ENCODE results near the gene FAM13A. TPM values are rescaled to one million over a fixed set of nuclear protein-coding genes. Genes with fewer than 3 reads are reported as not detected.
A peak's percentile ranks its signal among the peaks of the same experiment; 100 is the strongest.

Gene FAM13A
- total RNA-seq, 1 donor from 2014 or later = 51.2 TPM

- no peak for TF ChIP-seq CTCF (IDR thresholded peaks at IDR 0.05; ENCODE audit: partially characterized antibody, unreplicated experiment)
- H3K4me3 Mint-ChIP-seq (ENCODE audit: unreplicated experiment) = no peak overlapping the region
- H3K27ac Mint-ChIP-seq (ENCODE audit: unreplicated experiment) = no peak overlapping the region
- no peak for DNase-seq
- peaks cover 18% of the 10 kb centered on the region for H3K4me1 Mint-ChIP-seq (ENCODE audit: low read depth, unreplicated experiment)
- peaks cover 10% of the 10 kb centered on the region for H3K9me3 Mint-ChIP-seq (ENCODE audit: unreplicated experiment)
- no peaks in the 10 kb centered on the region for H3K36me3 Mint-ChIP-seq (ENCODE audit: unreplicated experiment)
- peaks cover 5% of the 10 kb centered on the region for H3K27me3 Mint-ChIP-seq (ENCODE audit: unreplicated experiment)
Observed at GRCh38 chr4:88761342-88761741, 295.6 kb downstream of the FAM13A start.

GRCh38 chr4:88759895-88760290 is 297.1 kb downstream of the FAM13A start:
- no peak for DNase-seq
- Mint-ChIP-seq H3K4me1 (ENCODE audit: low read depth, unreplicated experiment) (peaks cover 18% of the 10 kb centered on the region), H3K27me3 (ENCODE audit: unreplicated experiment) (peaks cover 5% of the 10 kb centered on the region), H3K4me3 (ENCODE audit: unreplicated experiment) (peak overlapping the region; percentile 64), H3K9me3 (ENCODE audit: unreplicated experiment) (peaks cover 10% of the 10 kb centered on the region), H3K27ac (ENCODE audit: unreplicated experiment) (peak overlapping the region; percentile 97), H3K36me3 (ENCODE audit: unreplicated experiment) (no peaks in the 10 kb centered on the region)
- TF ChIP-seq CTCF (IDR thresholded peaks at IDR 0.05; ENCODE audit: partially characterized antibody, unreplicated experiment) = no peak

- H3K4me3 Mint-ChIP-seq (ENCODE audit: unreplicated experiment) = peak overlapping the region; percentile 83
- H3K4me1 Mint-ChIP-seq (ENCODE audit: low read depth, unreplicated experiment) = peaks cover 19% of the 10 kb centered on the region
Observed at GRCh38 chr4:88759039-88759894, 297.7 kb downstream of the FAM13A start.

GRCh38 chr4:88758264-88758663 is 298.7 kb downstream of the FAM13A start:
- H3K27me3 Mint-ChIP-seq (ENCODE audit: unreplicated experiment) = peaks cover 5% of the 10 kb centered on the region
- H3K27ac Mint-ChIP-seq (ENCODE audit: unreplicated experiment) = peak overlapping the region; percentile 97
- peak overlapping the region; percentile 83 for H3K4me3 Mint-ChIP-seq (ENCODE audit: unreplicated experiment)
- peaks cover 23% of the 10 kb centered on the region for H3K4me1 Mint-ChIP-seq (ENCODE audit: low read depth, unreplicated experiment)
- no peak for TF ChIP-seq CTCF (IDR thresholded peaks at IDR 0.05; ENCODE audit: partially characterized antibody, unreplicated experiment)
- H3K36me3 Mint-ChIP-seq (ENCODE audit: unreplicated experiment) = no peaks in the 10 kb centered on the region
- H3K9me3 Mint-ChIP-seq (ENCODE audit: unreplicated experiment) = peaks cover 10% of the 10 kb centered on the region
- no peak for DNase-seq

More at GRCh38 chr4:88759039-88759894, 297.7 kb downstream of the FAM13A start:
- peak; percentile 35 for DNase-seq
- Mint-ChIP-seq H3K27ac (ENCODE audit: unreplicated experiment) (peak overlapping the region; percentile 97), H3K9me3 (ENCODE audit: unreplicated experiment) (peaks cover 10% of the 10 kb centered on the region), H3K27me3 (ENCODE audit: unreplicated experiment) (peaks cover 5% of the 10 kb centered on the region), H3K36me3 (ENCODE audit: unreplicated experiment) (no peaks in the 10 kb centered on the region)
- no peak for TF ChIP-seq CTCF (IDR thresholded peaks at IDR 0.05; ENCODE audit: partially characterized antibody, unreplicated experiment)

GRCh38 chr4:88757776-88758175 is 299.2 kb downstream of the FAM13A start:
- H3K9me3 Mint-ChIP-seq (ENCODE audit: unreplicated experiment) = peaks cover 10% of the 10 kb centered on the region
- no peaks in the 10 kb centered on the region for H3K36me3 Mint-ChIP-seq (ENCODE audit: unreplicated experiment)

More at GRCh38 chr4:88757776-88758175, 299.2 kb downstream of the FAM13A start:
- Mint-ChIP-seq H3K27me3 (ENCODE audit: unreplicated experiment) (peaks cover 5% of the 10 kb centered on the region), H3K27ac (ENCODE audit: unreplicated experiment) (peak overlapping the region; percentile 97), H3K4me3 (ENCODE audit: unreplicated experiment) (peak overlapping the region; percentile 83), H3K4me1 (ENCODE audit: low read depth, unreplicated experiment) (peaks cover 23% of the 10 kb centered on the region)
- TF ChIP-seq CTCF (IDR thresholded peaks at IDR 0.05; ENCODE audit: partially characterized antibody, unreplicated experiment) = no peak
- no peak for DNase-seq
